Lung (tissue), 12 donors: ENCODE measurements around the gene MDN1. TPM values are rescaled to one million over a fixed set of nuclear protein-coding genes. Genes with fewer than 3 reads are reported as not detected.

Source experiments
- ATAC-seq: fragments of 200-7000 bp; cut with Tn5 transposase; one replicate; pipeline ENCODE4 v1.9.1; 2020; ENCODE audit warnings: moderate number of reproducible peaks; ENCODE audit not compliant: insufficient read depth, low FRiP score
- DNase-seq, 3 donors: peaks; one replicate each; pipeline ENCODE4 v3.0.0-alpha.2; 2013 to 2017
- H3K27ac ChIP-seq, 2 donors: one replicate each; pipeline ENCODE4 v1.5.1; 2013; ENCODE audit warnings: mild to moderate bottlenecking in 2 of 2, moderate library complexity in 2 of 2, control low read depth in 1 of 2, inconsistent platforms in 1 of 2, low read depth in 1 of 2, low read length in 1 of 2
- H3K27me3 ChIP-seq, 3 donors: one replicate each; pipeline ENCODE4 v1.5.1; 2013; ENCODE audit warnings: low read length in 2 of 3; ENCODE audit not compliant: control insufficient read depth in 3 of 3, insufficient read depth in 3 of 3
- H3K36me3 ChIP-seq, 4 donors: one replicate each; pipeline ENCODE4 v1.5.1; 2013; ENCODE audit warnings: low read length in 4 of 4, mild to moderate bottlenecking in 1 of 4, moderate library complexity in 1 of 4; ENCODE audit not compliant: control insufficient read depth in 4 of 4, insufficient read depth in 4 of 4
- H3K4me1 ChIP-seq, 5 donors: one replicate each; pipeline ENCODE4 v1.5.1; 2013; ENCODE audit warnings: low read length in 5 of 5, mild to moderate bottlenecking in 2 of 5, moderate library complexity in 1 of 5; ENCODE audit not compliant: control insufficient read depth in 5 of 5, insufficient read depth in 5 of 5
- H3K4me3 ChIP-seq: one replicate; pipeline ENCODE4 v1.5.1; 2013; ENCODE audit warnings: mild to moderate bottlenecking, control low read depth, moderate library complexity
- H3K9ac ChIP-seq, 2 donors: one replicate each; pipeline ENCODE4 v1.5.1; 2013; ENCODE audit warnings: low read length in 2 of 2, control low read depth in 1 of 2; ENCODE audit not compliant: insufficient read depth in 1 of 2
- H3K9me3 ChIP-seq, 4 donors: one replicate each; pipeline ENCODE4 v1.5.1; 2013; ENCODE audit warnings: low read length in 3 of 4, mild to moderate bottlenecking in 1 of 4, moderate library complexity in 1 of 4; ENCODE audit not compliant: control insufficient read depth in 4 of 4, insufficient read depth in 3 of 4
- CTCF ChIP-seq: IDR thresholded peaks from 2 replicates; pipeline ENCODE4 v1.5.1; 2012; ENCODE audit warnings: mild to moderate bottlenecking; ENCODE audit errors: control extremely low read depth, extremely low read depth
- WGBS, 2 donors: extraction: QIAGEN DNeasy Blood & Tissue Kit; methylation state at CpG; one replicate each; pipeline ENCODE4 v1.1.7; 2013; 5-methylcytosine and 5-hydroxymethylcytosine counted together
- polyA plus RNA-seq, 2 donors: library from polyadenylated mRNA; stranded (reverse); fragments of 200-250 nt; gene quantifications; one replicate each; pipeline ENCODE4 v1.2.1, GENCODE V29; 2013
- total RNA-seq, 2 donors: library from RNA; depleted of rRNA in 1 of 2; stranded (reverse); fragments of >200 nt in 1 of 2; gene quantifications; one replicate each; pipeline ENCODE4 v1.2.1, GENCODE V29; 2014 to 2021
- donor health status: control.
- donor health status: control.
- donor health status: Bipolar disorder and iron deficiency.
- donor health status: healthy.
- donor health status: DM: yes; HTN: yes; CAD: no.

MDN1 gene
- total and polyA plus RNA-seq, 4 donors = 7.6 to 33.8 (median 31.7) TPM

- WGBS, 2 donors = 78 to 88% methylated on average over 3 of the region's 3 CpGs
- TF ChIP-seq CTCF = no peak
Measured at GRCh38 chr6:89843070-89843469, 23.5 kb upstream of the MDN1 start.

DNA sequence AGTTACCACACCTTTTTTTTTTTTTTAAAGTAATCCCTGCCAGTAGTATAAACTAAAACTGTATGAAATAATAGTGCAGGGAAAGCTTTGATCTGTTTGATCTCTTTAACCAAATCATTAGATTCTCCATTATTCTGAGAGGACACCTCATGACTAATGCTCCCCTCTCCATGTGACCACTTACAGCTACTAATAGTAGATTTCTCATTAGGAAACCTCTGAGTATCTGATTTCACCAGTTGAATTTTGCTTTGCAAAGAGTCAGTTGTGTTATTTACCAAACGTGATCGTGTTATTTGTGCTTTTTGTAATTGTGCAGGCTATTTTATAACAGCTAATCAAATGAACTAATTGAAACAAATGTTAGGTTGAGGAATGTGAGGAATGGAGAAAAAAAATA lies 22.6 kb upstream of the MDN1 start:
- Histone ChIP-seq H3K4me1 (peaks cover 0 to 10% (median 5%) of the 10 kb centered on the region in 5 donors), H3K4me3 (no peak overlapping the region), H3K9me3 (no peaks in the 10 kb centered on the region), H3K9ac (no peak overlapping the region), H3K36me3 (peaks cover 0 to 4% (median 2%) of the 10 kb centered on the region in 4 donors), H3K27me3 (no peaks in the 10 kb centered on the region), H3K27ac (no peak overlapping the region)
- DNase-seq = no peak
- 91 to 96% methylated on average over 2 of the region's 2 CpGs for WGBS, 2 donors
- no peak for ATAC-seq
- no peak for TF ChIP-seq CTCF

More at GRCh38 chr6:89843070-89843469, 23.5 kb upstream of the MDN1 start:
- Histone ChIP-seq H3K4me3 (no peak overlapping the region), H3K4me1 (peaks cover 0 to 10% (median 5%) of the 10 kb centered on the region in 5 donors), H3K27me3 (no peaks in the 10 kb centered on the region), H3K9me3 (no peaks in the 10 kb centered on the region), H3K9ac (no peak overlapping the region), H3K36me3 (peaks cover 2 to 5% (median 4%) of the 10 kb centered on the region in 4 donors), H3K27ac (peak overlapping the region in 1 of 2 donors; percentile 40)
- no peak for ATAC-seq
- DNase-seq = no peak

GRCh38 chr6:89840538-89840937 lies 20.9 kb upstream of the MDN1 start:
- ATAC-seq = peak; percentile 66
- H3K9ac ChIP-seq = no peak overlapping the region
- peak; percentile 28 to 51 (median 44) for DNase-seq
- no peaks in the 10 kb centered on the region for H3K9me3 ChIP-seq
- peaks cover 0 to 11% (median 3%) of the 10 kb centered on the region in 4 donors for H3K36me3 ChIP-seq
- no peaks in the 10 kb centered on the region for H3K27me3 ChIP-seq
- no peak overlapping the region for H3K27ac ChIP-seq
- peaks cover 0 to 10% (median 5%) of the 10 kb centered on the region in 5 donors for H3K4me1 ChIP-seq
- no peak for TF ChIP-seq CTCF
- no peak overlapping the region for H3K4me3 ChIP-seq
- 57 to 68% methylated on average over 3 of the region's 3 CpGs for WGBS, 2 donors
